GM12873 (cell line): ENCODE results near the gene ZNF496.

ENCODE experiments used
- TF ChIP-seq, protein P1 (sequence below): IDR thresholded peaks from 2 replicates; pipeline ENCODE4 v1.5.1; 2012; ENCODE audit warnings: low read depth, mild to moderate bottlenecking, moderate library complexity, low read length, control low read depth; ENCODE audit not compliant: insufficient read depth; ENCODE audit errors: missing control alignments

ZNF496 gene

GRCh38 chr1:247368490-247369145 is 37.0 kb upstream of the ZNF496 start:
- TF ChIP-seq, protein P1, sequence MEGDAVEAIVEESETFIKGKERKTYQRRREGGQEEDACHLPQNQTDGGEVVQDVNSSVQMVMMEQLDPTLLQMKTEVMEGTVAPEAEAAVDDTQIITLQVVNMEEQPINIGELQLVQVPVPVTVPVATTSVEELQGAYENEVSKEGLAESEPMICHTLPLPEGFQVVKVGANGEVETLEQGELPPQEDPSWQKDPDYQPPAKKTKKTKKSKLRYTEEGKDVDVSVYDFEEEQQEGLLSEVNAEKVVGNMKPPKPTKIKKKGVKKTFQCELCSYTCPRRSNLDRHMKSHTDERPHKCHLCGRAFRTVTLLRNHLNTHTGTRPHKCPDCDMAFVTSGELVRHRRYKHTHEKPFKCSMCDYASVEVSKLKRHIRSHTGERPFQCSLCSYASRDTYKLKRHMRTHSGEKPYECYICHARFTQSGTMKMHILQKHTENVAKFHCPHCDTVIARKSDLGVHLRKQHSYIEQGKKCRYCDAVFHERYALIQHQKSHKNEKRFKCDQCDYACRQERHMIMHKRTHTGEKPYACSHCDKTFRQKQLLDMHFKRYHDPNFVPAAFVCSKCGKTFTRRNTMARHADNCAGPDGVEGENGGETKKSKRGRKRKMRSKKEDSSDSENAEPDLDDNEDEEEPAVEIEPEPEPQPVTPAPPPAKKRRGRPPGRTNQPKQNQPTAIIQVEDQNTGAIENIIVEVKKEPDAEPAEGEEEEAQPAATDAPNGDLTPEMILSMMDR = no peak

- TF ChIP-seq, protein P1 = no peak
Observed at GRCh38 chr1:247367786-247368422, 36.2 kb upstream of the ZNF496 start.

DNA sequence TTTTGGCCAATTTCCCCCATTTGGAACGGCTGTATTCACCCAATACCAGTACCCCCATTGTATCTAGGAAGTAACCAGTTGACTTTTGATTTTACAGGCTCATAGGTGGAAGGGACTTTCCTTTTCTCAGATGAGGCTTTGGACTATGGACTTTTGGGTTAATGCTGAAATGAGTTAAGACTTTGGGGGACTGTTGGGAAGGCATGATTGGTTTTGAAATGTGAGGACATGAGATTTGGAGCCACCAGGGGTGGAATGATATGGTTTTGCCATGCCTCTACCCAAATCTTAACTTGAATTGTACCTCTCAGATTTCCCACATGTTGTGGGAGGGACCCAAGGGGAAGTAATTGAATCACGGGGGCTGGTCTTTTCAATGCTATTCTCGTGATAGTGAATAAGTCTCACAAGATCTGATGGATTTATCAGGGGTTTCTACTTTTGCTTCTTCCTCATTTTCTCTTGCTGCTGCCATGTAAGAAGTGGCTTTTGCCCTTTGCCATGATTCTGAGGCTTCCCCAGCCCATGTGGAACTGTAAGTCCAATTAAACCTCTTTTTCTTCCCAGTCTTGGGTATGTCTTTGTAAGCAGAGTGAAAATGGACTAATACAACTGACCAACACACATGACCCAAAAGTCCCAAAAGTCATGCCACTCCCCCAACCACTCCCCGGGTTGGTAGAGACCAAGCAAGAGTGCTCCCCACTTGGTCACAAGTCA is 35.4 kb upstream of the ZNF496 start:
- TF ChIP-seq, protein P1 = no peak

GRCh38 chr1:247365023-247365422 is 33.4 kb upstream of the ZNF496 start:
- TF ChIP-seq, protein P1 = no peak

GRCh38 chr1:247362153-247362552 is 30.5 kb upstream of the ZNF496 start:
- TF ChIP-seq, protein P1 = no peak

DNA sequence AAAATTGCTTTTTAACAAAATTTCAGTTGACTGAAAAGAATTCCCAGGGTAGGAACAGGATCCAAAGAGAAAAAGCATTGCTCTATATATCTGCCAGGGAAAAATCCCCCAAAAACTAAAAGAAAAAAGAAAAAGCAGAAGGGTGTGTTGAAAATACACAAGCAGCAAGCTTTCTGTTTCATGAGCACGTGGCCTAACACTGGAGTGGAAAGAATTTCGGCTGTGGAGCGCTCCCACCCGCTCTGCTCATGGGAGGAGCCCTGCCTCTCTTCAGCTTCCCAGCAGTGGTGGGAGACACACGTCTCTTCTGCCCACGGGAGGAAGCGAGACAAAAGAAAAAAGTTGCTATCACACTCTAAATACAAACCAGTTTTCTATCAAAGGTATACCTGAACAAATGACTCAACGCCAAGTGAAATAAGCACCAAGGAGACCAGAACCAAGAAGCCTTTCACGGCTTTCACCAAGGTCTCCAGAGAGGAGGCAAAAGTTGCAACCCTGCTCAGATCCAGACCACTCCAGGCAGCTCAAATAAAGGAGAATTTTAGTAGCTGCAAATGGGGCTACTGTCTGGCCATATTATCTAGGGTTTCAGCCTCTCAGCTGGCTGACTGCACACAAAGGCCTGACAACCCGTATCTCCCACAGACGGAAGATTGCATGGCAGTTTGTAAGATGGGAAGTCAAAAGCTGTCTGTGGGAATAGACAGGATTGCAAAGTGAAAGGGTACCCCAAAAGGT is 29.5 kb upstream of the ZNF496 start:
- TF ChIP-seq, protein P1 = no peak

DNA sequence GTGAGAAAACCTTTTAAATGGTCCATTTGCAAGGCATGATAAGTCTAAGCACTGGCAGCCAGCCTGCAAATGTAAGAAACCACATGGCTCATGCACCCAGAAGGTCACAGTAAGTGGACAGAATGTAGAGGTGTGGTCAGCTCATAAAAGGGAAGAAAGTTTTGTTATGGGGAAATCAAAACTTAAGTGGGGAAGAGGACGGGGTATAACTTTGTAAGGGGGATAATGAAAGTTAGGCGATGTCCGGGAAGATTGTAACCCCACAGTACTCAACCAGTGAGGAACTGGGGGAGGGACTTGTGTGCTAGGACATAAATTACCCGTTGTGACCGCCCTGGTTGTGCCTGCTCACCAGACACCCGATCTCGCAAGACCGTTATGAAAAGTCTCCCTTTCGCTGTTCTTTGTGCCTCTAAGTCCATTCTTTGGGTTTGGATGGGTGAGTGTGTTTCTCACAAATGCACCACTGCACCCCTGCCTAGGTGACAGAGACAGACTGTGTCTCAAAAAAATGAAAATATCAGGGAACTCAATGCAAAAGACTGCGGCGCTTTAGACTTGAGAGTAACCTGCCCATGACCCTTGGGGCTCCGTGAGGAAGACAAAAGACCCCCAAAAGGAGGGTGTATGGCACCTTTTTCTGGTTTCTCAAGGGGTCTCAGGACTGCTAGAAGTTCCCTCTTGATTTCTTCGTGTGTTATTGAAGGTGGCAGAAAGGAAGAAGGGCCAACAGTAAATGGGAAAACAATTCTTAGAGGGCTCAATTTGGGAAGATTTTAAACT is 28.6 kb upstream of the ZNF496 start:
- TF ChIP-seq, protein P1 = no peak
